ENCODE results near the gene TCF21.

The TCF21 gene

GRCh38 chr6:133890711-133891148 is 1.8 kb downstream of the TCF21 start:
- Histone ChIP-seq H3K9me2 (replicated peaks; ENCODE audit: low read depth, low read length) (no peaks in the 10 kb centered on the region), H3F3A (ENCODE audit: low read depth) (no peaks in the 10 kb centered on the region), H3K4me1 (ENCODE audit: insufficient read depth, low read length, poor library complexity, severe bottlenecking) (peaks cover 2% of the 10 kb centered on the region), H3K27me3 (ENCODE audit: insufficient read depth, low read length, poor library complexity, severe bottlenecking) (no peaks in the 10 kb centered on the region), H3K36me3 (ENCODE audit: insufficient read depth, low read length) (no peaks in the 10 kb centered on the region), H2AFZ (ENCODE audit: low read length) (no peak overlapping the region), H3K9ac (ENCODE audit: low read depth, low read length, poor library complexity, severe bottlenecking) (no peak overlapping the region), H4K20me1 (ENCODE audit: insufficient read depth, low read length, poor library complexity, severe bottlenecking) (no peaks in the 10 kb centered on the region), H3K4me2 (ENCODE audit: low read depth, low read length, poor library complexity, severe bottlenecking) (no peak overlapping the region), H3K79me2 (ENCODE audit: insufficient read depth, low read length) (no peaks in the 10 kb centered on the region), H3K4me3 (ENCODE audit: low read length, poor library complexity, severe bottlenecking) (no peak overlapping the region), H3K9me3 (ENCODE audit: insufficient read depth, low read depth, low read length) (no peaks in the 10 kb centered on the region)
- TF ChIP-seq, protein P1, sequence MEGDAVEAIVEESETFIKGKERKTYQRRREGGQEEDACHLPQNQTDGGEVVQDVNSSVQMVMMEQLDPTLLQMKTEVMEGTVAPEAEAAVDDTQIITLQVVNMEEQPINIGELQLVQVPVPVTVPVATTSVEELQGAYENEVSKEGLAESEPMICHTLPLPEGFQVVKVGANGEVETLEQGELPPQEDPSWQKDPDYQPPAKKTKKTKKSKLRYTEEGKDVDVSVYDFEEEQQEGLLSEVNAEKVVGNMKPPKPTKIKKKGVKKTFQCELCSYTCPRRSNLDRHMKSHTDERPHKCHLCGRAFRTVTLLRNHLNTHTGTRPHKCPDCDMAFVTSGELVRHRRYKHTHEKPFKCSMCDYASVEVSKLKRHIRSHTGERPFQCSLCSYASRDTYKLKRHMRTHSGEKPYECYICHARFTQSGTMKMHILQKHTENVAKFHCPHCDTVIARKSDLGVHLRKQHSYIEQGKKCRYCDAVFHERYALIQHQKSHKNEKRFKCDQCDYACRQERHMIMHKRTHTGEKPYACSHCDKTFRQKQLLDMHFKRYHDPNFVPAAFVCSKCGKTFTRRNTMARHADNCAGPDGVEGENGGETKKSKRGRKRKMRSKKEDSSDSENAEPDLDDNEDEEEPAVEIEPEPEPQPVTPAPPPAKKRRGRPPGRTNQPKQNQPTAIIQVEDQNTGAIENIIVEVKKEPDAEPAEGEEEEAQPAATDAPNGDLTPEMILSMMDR (conservative IDR thresholded peaks at IDR 0.05; ENCODE audit: low read length): no peak
- no peak for TF ChIP-seq EZH2phosphoT487 (IDR thresholded peaks at IDR 0.05; ENCODE audit: borderline replicate concordance)

DNA sequence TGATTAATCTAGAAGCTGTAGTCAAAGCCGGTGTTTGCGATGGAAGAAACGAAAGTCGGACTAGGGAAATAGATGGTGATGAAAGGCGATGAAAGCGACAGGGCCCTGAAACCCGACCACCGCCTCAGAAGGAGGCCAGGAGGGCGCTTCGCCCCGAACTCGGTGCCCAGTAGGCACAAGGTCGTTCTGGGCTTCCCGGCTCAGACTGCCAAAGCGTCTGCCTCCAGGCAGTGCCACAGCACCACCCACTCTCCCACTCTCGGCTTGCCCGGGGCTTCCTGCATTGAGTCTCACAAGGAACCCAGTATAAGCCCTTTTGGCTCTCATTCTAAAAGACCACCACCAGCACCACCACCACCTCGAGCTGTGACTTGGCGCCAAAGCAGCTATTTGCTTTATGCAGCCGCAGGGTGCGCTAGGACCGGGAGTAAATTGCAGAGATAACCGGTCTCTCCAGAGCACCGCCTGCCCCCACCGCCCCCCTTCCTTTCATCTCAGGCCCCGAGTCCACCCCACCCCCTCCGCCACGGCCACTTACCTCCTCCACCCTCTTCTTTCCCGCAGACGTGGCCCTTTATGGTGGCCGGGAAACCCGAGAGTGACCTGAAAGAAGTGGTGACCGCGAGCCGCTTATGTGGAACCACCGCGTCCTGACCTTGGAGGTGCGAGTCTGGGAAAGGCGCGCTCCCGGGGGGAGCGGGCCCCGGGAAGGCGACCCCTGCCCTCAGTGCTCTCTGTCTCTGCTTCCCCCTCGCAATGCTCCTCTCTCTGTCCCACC is 2.4 kb downstream of the TCF21 start:
- no peak overlapping the region for H3K4me2 ChIP-seq (ENCODE audit: low read depth, low read length, poor library complexity, severe bottlenecking)

DNA sequence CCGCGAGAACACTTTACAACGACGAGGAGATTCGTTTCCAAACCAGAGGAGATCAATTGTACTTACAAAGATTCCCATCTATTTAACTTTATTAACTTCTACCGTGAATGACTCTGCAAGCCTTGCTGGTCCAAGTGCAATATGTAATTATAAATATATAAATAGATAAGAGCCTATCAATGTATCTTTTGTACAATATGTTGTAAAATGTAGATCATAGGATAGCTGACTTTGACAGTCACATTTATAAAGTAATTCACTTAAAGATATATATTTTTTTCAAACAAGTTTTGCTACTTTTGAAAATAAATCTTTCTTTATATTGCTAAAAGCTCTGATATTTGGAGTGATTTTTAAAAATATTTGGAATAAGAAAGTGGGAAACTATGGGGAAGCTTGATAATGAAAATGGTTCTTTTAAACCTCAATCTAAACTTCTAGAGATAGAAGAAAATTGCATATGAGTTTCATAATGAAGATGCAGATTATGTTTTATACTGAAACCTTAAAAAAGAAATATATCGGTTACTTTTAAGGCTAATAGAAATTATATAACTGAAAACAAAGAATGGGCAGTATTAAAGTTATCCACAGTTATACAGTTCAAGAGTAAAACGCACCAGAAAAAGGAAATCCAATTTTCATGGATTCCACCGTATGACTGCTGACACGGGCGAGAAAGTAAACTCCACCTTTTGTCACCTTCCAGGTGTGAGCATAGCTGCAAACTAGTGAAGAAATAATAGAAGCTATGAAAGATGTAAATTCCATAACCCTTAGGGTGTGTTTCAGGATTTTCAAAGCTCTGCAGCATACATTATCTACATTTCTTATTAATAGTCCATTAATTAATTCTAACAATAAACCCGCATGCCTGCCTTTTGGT is 3.3 kb downstream of the TCF21 start:
- H3K9me3 ChIP-seq (ENCODE audit: insufficient read depth, low read depth, low read length): no peaks in the 10 kb centered on the region
- H3K4me2 ChIP-seq (ENCODE audit: low read depth, low read length, poor library complexity, severe bottlenecking): no peak overlapping the region
- TF ChIP-seq EZH2phosphoT487 (IDR thresholded peaks at IDR 0.05; ENCODE audit: borderline replicate concordance): no peak
- TF ChIP-seq, protein P1 (conservative IDR thresholded peaks at IDR 0.05; ENCODE audit: low read length): no peak
- H3K79me2 ChIP-seq (ENCODE audit: insufficient read depth, low read length): no peaks in the 10 kb centered on the region
- H3F3A ChIP-seq (ENCODE audit: low read depth): no peaks in the 10 kb centered on the region
- H4K20me1 ChIP-seq (ENCODE audit: insufficient read depth, low read length, poor library complexity, severe bottlenecking): no peaks in the 10 kb centered on the region
- H3K4me1 ChIP-seq (ENCODE audit: insufficient read depth, low read length, poor library complexity, severe bottlenecking): peaks cover 2% of the 10 kb centered on the region
- H3K27me3 ChIP-seq (ENCODE audit: insufficient read depth, low read length, poor library complexity, severe bottlenecking): no peaks in the 10 kb centered on the region
- no peak overlapping the region for H3K4me3 ChIP-seq (ENCODE audit: low read length, poor library complexity, severe bottlenecking)
- H2AFZ ChIP-seq (ENCODE audit: low read length): no peak overlapping the region
- no peaks in the 10 kb centered on the region for H3K9me2 ChIP-seq (replicated peaks; ENCODE audit: low read depth, low read length)
- no peak overlapping the region for H3K9ac ChIP-seq (ENCODE audit: low read depth, low read length, poor library complexity, severe bottlenecking)
- no peaks in the 10 kb centered on the region for H3K36me3 ChIP-seq (ENCODE audit: insufficient read depth, low read length)

More for the DNA sequence above, 2.4 kb downstream of the TCF21 start:
- Histone ChIP-seq H3K9me3 (ENCODE audit: insufficient read depth, low read depth, low read length) (no peaks in the 10 kb centered on the region), H3K9ac (ENCODE audit: low read depth, low read length, poor library complexity, severe bottlenecking) (no peak overlapping the region), H3K4me3 (ENCODE audit: low read length, poor library complexity, severe bottlenecking) (no peak overlapping the region), H3K4me1 (ENCODE audit: insufficient read depth, low read length, poor library complexity, severe bottlenecking) (peaks cover 2% of the 10 kb centered on the region), H3K36me3 (ENCODE audit: insufficient read depth, low read length) (no peaks in the 10 kb centered on the region), H3K79me2 (ENCODE audit: insufficient read depth, low read length) (no peaks in the 10 kb centered on the region), H4K20me1 (ENCODE audit: insufficient read depth, low read length, poor library complexity, severe bottlenecking) (no peaks in the 10 kb centered on the region), H3K9me2 (replicated peaks; ENCODE audit: low read depth, low read length) (no peaks in the 10 kb centered on the region), H2AFZ (ENCODE audit: low read length) (no peak overlapping the region), H3F3A (ENCODE audit: low read depth) (no peaks in the 10 kb centered on the region), H3K27me3 (ENCODE audit: insufficient read depth, low read length, poor library complexity, severe bottlenecking) (no peaks in the 10 kb centered on the region)
- TF ChIP-seq EZH2phosphoT487 (IDR thresholded peaks at IDR 0.05; ENCODE audit: borderline replicate concordance): no peak
- TF ChIP-seq, protein P1 (conservative IDR thresholded peaks at IDR 0.05; ENCODE audit: low read length): no peak
